Smooth muscle cell of the brain vasculature (primary cell): Measurements from ENCODE around the gene PLCB4.
"Not testable (repeated sequence)": the region's sequence is repeated elsewhere in the genome, so short reads cannot be mapped to it uniquely, and the experiment has no call there.

Source experiments
- DNase-seq: peaks from one replicate; pipeline ENCODE4 v3.0.0-alpha.2; 2012; ENCODE audit warnings: low read depth, low spot score

Gene PLCB4

GRCh38 chr20:9141070-9141469, 72.2 kb downstream of the PLCB4 start:
- no peak for DNase-seq

- no peak for DNase-seq
These were observed 73.0 kb downstream of the PLCB4 start for GRCh38 chr20:9141921-9142320.

- DNase-seq = no peak
These were observed 73.9 kb downstream of the PLCB4 start for GRCh38 chr20:9142809-9143208.

- no peak for DNase-seq
These were observed 75.0 kb downstream of the PLCB4 start for GRCh38 chr20:9143926-9144325.

GRCh38 chr20:9144643-9145042, 75.8 kb downstream of the PLCB4 start:
- no peak for DNase-seq

GRCh38 chr20:9145142-9145541, 76.3 kb downstream of the PLCB4 start:
- no peak for DNase-seq

- no peak for DNase-seq
These were observed 77.8 kb downstream of the PLCB4 start for GRCh38 chr20:9146649-9147048.

- DNase-seq = no peak
These were observed 78.7 kb downstream of the PLCB4 start for GRCh38 chr20:9147547-9148024.

- no peak for DNase-seq
These were observed 79.4 kb downstream of the PLCB4 start for GRCh38 chr20:9148291-9148690.

- no peak for DNase-seq
These were observed 80.2 kb downstream of the PLCB4 start for GRCh38 chr20:9149087-9149486.

- DNase-seq = no peak
These were observed 80.9 kb downstream of the PLCB4 start for GRCh38 chr20:9149796-9150195.

GRCh38 chr20:9150679-9151078, 81.8 kb downstream of the PLCB4 start:
- no peak for DNase-seq

- not testable (repeated sequence) for DNase-seq
These were observed 83.3 kb downstream of the PLCB4 start for GRCh38 chr20:9152139-9152538.

GRCh38 chr20:9154464-9155024, 85.7 kb downstream of the PLCB4 start:
- no peak for DNase-seq

GRCh38 chr20:9156529-9157280, 87.8 kb downstream of the PLCB4 start:
- no peak for DNase-seq

- DNase-seq = no peak
These were observed 91.4 kb downstream of the PLCB4 start for GRCh38 chr20:9160331-9160730.

- DNase-seq = no peak
These were observed 91.9 kb downstream of the PLCB4 start for GRCh38 chr20:9160757-9161156.

- DNase-seq = no peak
These were observed 92.4 kb downstream of the PLCB4 start for GRCh38 chr20:9161311-9161710.

- DNase-seq = no peak
These were observed 94.4 kb downstream of the PLCB4 start for GRCh38 chr20:9163251-9163650.

GRCh38 chr20:9163995-9164394, 95.1 kb downstream of the PLCB4 start:
- no peak for DNase-seq

GRCh38 chr20:9165261-9165660, 96.4 kb downstream of the PLCB4 start:
- DNase-seq = no peak

GRCh38 chr20:9166153-9166780, 97.4 kb downstream of the PLCB4 start:
- no peak for DNase-seq

GRCh38 chr20:9169409-9169808, 100.5 kb downstream of the PLCB4 start:
- DNase-seq = no peak
